ENCODE results near the gene RPL41. TPM values are rescaled to one million over a fixed set of nuclear protein-coding genes. Genes with fewer than 3 reads are reported as not detected.

RPL41 gene
- total RNA-seq, 1 donor from 2014 or later = 2,837 TPM

- Histone ChIP-seq H3K4me1 (peaks cover 28% of the 10 kb centered on the region), H3K27me3 (ENCODE audit: low read depth) (no peaks in the 10 kb centered on the region), H3K27ac (no peak overlapping the region), H3K9me3 (no peaks in the 10 kb centered on the region), H3K36me3 (peaks cover 29% of the 10 kb centered on the region), H3K4me3 (no peak overlapping the region)
- no peak for ATAC-seq
- DNase-seq = no peak
- intact Hi-C loops (cut with DNase I) = no loop called here
- TF ChIP-seq, protein P1, sequence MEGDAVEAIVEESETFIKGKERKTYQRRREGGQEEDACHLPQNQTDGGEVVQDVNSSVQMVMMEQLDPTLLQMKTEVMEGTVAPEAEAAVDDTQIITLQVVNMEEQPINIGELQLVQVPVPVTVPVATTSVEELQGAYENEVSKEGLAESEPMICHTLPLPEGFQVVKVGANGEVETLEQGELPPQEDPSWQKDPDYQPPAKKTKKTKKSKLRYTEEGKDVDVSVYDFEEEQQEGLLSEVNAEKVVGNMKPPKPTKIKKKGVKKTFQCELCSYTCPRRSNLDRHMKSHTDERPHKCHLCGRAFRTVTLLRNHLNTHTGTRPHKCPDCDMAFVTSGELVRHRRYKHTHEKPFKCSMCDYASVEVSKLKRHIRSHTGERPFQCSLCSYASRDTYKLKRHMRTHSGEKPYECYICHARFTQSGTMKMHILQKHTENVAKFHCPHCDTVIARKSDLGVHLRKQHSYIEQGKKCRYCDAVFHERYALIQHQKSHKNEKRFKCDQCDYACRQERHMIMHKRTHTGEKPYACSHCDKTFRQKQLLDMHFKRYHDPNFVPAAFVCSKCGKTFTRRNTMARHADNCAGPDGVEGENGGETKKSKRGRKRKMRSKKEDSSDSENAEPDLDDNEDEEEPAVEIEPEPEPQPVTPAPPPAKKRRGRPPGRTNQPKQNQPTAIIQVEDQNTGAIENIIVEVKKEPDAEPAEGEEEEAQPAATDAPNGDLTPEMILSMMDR (IDR thresholded peaks at IDR 0.05) = no peak
These were observed 13.8 kb upstream of the RPL41 start for GRCh38 chr12:56102683-56103065.

DNA sequence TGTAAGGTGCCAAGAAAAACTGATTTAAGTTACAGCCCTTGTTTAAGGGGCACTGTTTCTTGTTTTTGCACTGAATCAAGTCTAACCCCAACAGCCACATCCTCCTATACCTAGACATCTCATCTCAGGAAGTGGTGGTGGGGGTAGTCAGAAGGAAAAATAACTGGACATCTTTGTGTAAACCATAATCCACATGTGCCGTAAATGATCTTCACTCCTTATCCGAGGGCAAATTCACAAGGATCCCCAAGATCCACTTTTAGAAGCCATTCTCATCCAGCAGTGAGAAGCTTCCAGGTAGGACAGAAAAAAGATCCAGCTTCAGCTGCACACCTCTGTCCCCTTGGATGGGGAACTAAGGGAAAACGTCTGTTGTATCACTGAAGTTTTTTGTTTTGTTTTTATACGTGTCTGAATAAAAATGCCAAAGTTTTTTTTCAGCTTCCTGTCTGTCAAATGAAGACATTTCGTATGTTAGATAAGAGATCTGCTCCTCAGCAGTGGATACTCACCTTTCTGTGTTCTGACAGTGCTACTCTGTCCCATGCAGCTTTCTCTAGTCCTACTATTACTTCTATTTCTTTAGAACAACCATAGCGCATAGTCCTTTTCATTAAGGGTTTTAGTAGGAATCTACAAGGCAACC lies 13.2 kb upstream of the RPL41 start:
- Histone ChIP-seq H3K9me3 (no peaks in the 10 kb centered on the region), H3K4me3 (peak overlapping the region; percentile 95), H3K4me1 (peaks cover 28% of the 10 kb centered on the region), H3K27me3 (ENCODE audit: low read depth) (no peaks in the 10 kb centered on the region), H3K36me3 (peaks cover 35% of the 10 kb centered on the region), H3K27ac (peak overlapping the region; percentile 84)
- TF ChIP-seq, protein P1 (IDR thresholded peaks at IDR 0.05) = no peak
- intact Hi-C loops (cut with DNase I) = no loop called here
- ATAC-seq (no peak), DNase-seq (no peak)

- Histone ChIP-seq H3K9me3 (no peaks in the 10 kb centered on the region), H3K4me3 (peak overlapping the region; percentile 95), H3K36me3 (peaks cover 36% of the 10 kb centered on the region), H3K27me3 (ENCODE audit: low read depth) (no peaks in the 10 kb centered on the region), H3K27ac (peak overlapping the region; percentile 84), H3K4me1 (peaks cover 28% of the 10 kb centered on the region)
- TF ChIP-seq, protein P1 (IDR thresholded peaks at IDR 0.05) = no peak
- DNase-seq (no peak), ATAC-seq (no peak)
- intact Hi-C loops (cut with DNase I) = no loop called here
These were observed 12.7 kb upstream of the RPL41 start for GRCh38 chr12:56103823-56104108.

DNA sequence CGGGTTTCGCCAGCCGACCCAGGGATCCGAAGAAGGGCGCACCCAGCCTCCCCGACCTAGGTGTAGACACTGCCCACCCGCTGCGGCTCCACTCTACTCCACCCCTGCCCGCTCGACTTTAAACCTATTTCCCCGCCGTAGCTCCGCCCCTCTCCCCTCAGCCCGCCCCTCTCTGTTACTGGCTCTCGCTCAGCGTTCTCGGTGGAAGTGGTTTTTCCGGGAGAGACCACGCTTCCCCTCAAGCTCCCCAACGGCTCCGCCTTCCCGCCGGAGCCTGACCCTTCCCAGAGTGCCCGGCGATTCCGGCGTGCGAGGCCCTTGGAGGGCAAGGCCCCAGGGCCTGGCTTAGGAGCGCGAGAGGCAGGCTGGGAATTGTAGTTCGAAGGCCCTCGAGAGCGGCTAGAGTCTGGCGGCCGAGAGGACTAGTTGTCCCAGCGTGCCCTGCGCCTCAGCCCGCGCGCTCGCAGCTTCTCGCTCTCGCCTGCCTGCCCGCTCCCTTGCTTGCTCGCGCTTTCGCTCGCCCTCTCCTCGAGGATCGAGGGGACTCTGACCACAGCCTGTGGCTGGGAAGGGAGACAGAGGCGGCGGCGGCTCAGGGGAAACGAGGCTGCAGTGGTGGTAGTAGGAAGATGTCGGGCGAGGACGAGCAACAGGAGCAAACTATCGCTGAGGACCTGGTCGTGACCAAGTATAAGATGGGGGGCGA lies 12.2 kb upstream of the RPL41 start, which contains the start of gene PA2G4:
TSS of gene PA2G4 (plus strand) at position 451 of the 706 bp plus-strand sequence. CDS start at position 630, 179 bp downstream.
- H3K9me3 ChIP-seq = no peaks in the 10 kb centered on the region
- TF ChIP-seq, protein P1 (IDR thresholded peaks at IDR 0.05) = no peak
- peak within 1 kb of the TSS; percentile 85 for H3K27ac ChIP-seq
- DNase-seq (peak; percentile 99), ATAC-seq (peak; percentile 98)
- H3K4me3 ChIP-seq = peak within 1 kb of the TSS; percentile 95
- peaks cover 41% of the 10 kb centered on the region for H3K36me3 ChIP-seq
- H3K4me1 ChIP-seq = peaks cover 28% of the 10 kb centered on the region
- intact Hi-C loops (cut with DNase I) = no loop called here
- no peaks in the 10 kb centered on the region for H3K27me3 ChIP-seq (ENCODE audit: low read depth)

GRCh38 chr12:56104815-56105608 lies 11.4 kb upstream of the RPL41 start:
- peak overlapping the region; percentile 95 for H3K4me3 ChIP-seq
- peaks cover 48% of the 10 kb centered on the region for H3K36me3 ChIP-seq
- intact Hi-C loops (cut with DNase I) = no loop called here
- no peaks in the 10 kb centered on the region for H3K27me3 ChIP-seq (ENCODE audit: low read depth)
- peak; percentile 52 to 55 for ATAC-seq
- no peaks in the 10 kb centered on the region for H3K9me3 ChIP-seq
- TF ChIP-seq, protein P1 (IDR thresholded peaks at IDR 0.05) = no peak
- H3K27ac ChIP-seq = peak overlapping the region; percentile 85
- DNase-seq = no peak
- peaks cover 28% of the 10 kb centered on the region for H3K4me1 ChIP-seq
